Measurements from ENCODE around the gene HMOX1.
"Not testable (repeated sequence)": the region's sequence is repeated elsewhere in the genome, so short reads cannot be mapped to it uniquely, and the experiment has no call there.

Gene HMOX1

DNA sequence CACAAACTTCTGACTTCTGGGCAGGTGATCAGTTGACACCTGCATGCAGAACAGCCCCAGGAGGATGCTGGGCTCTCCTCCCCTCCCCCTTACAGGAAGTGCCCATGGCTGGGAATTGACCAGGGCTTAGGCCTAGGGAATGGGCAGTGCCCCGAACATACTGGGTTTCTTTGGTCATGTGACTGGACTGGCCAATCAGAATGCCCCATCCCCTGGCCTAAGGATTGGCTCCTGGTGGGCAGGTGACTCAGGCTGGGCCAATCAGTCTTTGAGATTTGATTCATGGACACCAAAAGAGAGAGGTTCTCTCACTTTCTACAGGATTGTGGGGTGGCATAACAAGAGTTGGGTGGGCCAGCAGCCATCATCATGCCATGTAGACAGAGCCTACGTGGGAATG is 56.2 kb downstream of the HMOX1 start:
- DNase-seq, result no peak

DNA sequence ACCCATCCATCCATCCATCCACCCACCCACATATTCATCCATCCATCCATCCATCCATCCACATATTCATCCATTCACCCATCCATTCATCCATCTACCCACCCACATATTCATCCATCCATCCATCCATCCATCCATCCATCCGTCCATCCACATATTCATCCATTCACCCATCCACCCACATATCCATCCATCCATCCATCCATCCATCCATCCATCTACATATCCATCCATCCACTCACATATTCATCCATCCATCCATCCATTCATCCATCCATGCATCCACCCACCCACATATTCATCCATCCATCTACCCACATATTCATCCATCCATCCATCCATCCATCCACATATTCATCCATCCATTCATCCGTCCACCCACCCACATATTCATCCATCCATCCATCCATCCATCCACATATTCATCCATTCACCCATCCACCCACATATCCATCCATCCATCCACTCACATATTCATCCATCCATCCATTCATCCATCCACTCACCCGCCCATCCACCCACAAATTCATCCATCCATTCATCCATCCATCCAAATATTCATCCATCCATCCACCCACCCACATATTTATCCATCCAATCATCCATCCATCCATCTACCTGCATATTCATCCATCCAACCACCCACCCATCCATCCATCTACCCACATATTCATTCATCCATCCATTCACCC is 57.9 kb downstream of the HMOX1 start:
- DNase-seq, result not testable (repeated sequence)

DNA sequence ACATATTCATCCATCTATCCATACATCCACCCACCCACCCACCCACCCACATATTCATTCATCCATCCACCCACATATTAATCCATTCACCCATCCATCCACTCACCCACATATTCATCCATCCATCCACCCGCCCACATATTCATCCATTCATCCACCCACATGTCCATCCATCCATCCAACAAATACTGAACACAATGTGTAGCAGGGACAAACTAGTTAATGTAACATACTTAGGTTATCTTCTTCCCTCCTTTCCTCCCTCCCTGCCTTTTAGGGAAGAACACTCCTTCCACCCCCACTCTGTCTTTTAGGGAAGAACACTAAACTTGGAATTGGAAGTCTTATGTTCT is 58.4 kb downstream of the HMOX1 start:
- DNase-seq, result no peak

DNA sequence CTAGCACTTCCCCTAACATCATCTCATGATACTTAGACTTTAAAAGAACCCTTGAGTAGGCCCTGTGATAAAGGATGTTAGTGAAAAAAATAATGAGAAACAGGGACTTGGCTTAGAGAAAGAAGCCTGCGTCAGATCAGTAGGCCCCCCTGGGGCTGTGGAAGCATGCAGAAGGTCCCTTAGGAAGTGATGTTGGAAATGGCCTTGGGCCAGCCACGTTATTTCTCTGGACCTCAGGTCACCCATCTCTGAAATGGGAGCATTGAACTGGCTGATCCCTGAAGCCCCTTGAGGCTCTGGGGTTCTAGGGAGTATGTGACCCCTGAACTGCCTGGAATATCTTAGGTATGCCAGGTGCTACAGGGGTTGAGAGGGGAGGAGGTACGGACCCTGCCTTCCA is 59.2 kb downstream of the HMOX1 start:
- DNase-seq, result no peak

DNA sequence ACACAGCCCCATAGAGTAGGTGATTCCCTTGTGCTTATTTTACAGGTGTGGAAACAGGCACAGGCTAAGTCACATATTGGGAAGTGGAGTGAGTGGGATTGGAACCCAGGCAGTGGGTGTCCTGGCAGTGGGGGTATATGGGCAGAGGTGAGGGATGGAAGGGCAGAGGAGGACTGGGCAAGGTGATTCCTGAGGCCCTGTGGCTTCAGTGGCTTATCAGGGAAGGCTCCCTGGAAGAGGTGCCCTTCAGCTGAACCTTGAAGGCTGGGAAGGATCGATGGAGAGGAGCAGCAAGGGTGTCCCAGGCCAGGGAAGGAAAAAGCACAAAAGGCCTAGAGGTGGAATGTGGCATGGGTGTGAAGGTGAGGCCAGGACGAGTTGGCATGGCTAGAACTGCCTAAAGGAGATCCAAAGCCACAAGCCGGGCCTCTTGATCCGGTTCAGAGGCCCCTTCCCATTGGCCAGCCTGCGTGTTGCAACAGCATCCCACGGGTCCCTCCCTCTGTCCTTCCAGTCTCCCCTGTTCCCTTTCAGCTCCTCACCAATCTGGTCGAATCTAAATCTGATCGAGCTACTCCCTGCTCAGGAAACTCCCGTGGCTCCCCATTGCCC is 60.7 kb downstream of the HMOX1 start:
- DNase-seq, result no peak

DNA sequence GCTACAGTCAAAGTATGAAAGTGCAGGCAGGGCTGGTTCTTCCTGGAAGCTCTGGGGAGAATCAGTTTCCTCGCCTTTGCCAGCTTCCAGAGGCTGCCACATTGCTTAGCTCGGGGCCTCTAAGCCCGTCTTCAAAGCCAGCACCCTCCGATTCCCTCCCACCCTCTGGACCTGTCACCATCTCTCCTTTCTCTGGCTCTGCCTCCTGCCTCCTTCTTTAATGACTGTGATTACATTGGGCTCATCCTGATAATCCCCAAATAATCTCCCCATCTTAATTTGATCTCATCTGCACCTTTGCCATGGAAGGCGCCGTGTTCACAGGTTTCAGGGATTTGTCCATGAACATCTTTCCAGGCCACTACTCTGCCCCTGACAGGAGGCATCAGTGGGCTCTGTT is 61.6 kb downstream of the HMOX1 start:
- no peak for DNase-seq

DNA sequence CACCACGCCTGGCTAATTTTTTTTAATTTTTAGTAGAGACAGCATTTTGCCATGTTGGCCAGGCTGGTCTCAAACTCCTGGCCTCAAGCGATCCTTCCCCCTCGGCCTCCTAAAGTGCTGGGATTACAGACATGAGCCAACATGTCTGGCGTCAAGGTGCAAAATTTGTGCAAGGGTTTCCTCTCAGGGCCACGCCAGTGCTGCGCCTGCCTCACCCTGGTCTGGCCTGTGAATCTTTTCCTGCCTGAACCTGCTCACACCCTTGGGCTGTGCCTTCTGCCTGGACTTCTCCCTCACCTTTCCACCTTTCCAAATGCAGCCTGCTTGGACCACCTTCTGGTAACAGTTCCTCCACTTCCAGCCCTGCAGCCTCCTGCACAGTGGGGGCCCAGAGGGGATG is 62.4 kb downstream of the HMOX1 start:
- no peak for DNase-seq
